ENCODE results near the gene MDFIC.

Gene MDFIC

GRCh38 chr7:114928060-114928459, 6.2 kb downstream of the MDFIC start:
- no peak for DNase-seq (ENCODE audit: low spot score)

- DNase-seq (ENCODE audit: low spot score), result no peak
Measured at GRCh38 chr7:114929570-114929969, 7.7 kb downstream of the MDFIC start.

- DNase-seq (ENCODE audit: low spot score), result no peak
Measured at GRCh38 chr7:114930107-114930661, 8.3 kb downstream of the MDFIC start.

GRCh38 chr7:114930829-114931655, 9.1 kb downstream of the MDFIC start:
- DNase-seq (ENCODE audit: low spot score), result no peak

GRCh38 chr7:114931656-114932011, 9.7 kb downstream of the MDFIC start:
- no peak for DNase-seq (ENCODE audit: low spot score)

GRCh38 chr7:114932991-114933390, 11.1 kb downstream of the MDFIC start:
- DNase-seq (ENCODE audit: low spot score), result no peak

GRCh38 chr7:114933658-114934057, 11.8 kb downstream of the MDFIC start:
- no peak for DNase-seq (ENCODE audit: low spot score)

GRCh38 chr7:114934086-114934485, 12.2 kb downstream of the MDFIC start:
- no peak for DNase-seq (ENCODE audit: low spot score)

GRCh38 chr7:114934713-114935112, 12.8 kb downstream of the MDFIC start:
- no peak for DNase-seq (ENCODE audit: low spot score)

- no peak for DNase-seq (ENCODE audit: low spot score)
Measured at GRCh38 chr7:114936471-114936870, 14.6 kb downstream of the MDFIC start.

- no peak for DNase-seq (ENCODE audit: low spot score)
Measured at GRCh38 chr7:114937446-114937845, 15.6 kb downstream of the MDFIC start.

- no peak for DNase-seq (ENCODE audit: low spot score)
Measured at GRCh38 chr7:114938785-114939184, 16.9 kb downstream of the MDFIC start.

GRCh38 chr7:114939484-114940097, 17.7 kb downstream of the MDFIC start:
- no peak for DNase-seq (ENCODE audit: low spot score)

GRCh38 chr7:114940220-114940619, 18.3 kb downstream of the MDFIC start:
- DNase-seq (ENCODE audit: low spot score), result no peak

- DNase-seq (ENCODE audit: low spot score), result no peak
Measured at GRCh38 chr7:114941692-114942091, 19.8 kb downstream of the MDFIC start.

- no peak for DNase-seq (ENCODE audit: low spot score)
Measured at GRCh38 chr7:114942446-114943175, 20.7 kb downstream of the MDFIC start.

GRCh38 chr7:114943530-114943929, 21.6 kb downstream of the MDFIC start:
- no peak for DNase-seq (ENCODE audit: low spot score)

GRCh38 chr7:114943953-114944744, 22.3 kb downstream of the MDFIC start:
- DNase-seq (ENCODE audit: low spot score), result no peak

GRCh38 chr7:114944745-114945625, 23.1 kb downstream of the MDFIC start:
- peak; percentile 83 for DNase-seq (ENCODE audit: low spot score)

GRCh38 chr7:114949231-114949630, 27.3 kb downstream of the MDFIC start:
- no peak for DNase-seq (ENCODE audit: low spot score)

- no peak for DNase-seq (ENCODE audit: low spot score)
Measured at GRCh38 chr7:114952296-114952695, 30.4 kb downstream of the MDFIC start.
